Osteocyte (in vitro differentiated cells): Measurements from ENCODE around the gene ERG28. TPM values are rescaled to one million over a fixed set of nuclear protein-coding genes. Genes with fewer than 3 reads are reported as not detected.

ENCODE experiments used
- DNase-seq: peaks from one replicate; pipeline ENCODE4 v3.0.0; 2021; ENCODE audit warnings: mixed read lengths; ENCODE audit not compliant: unreplicated experiment; ENCODE audit errors: extremely low spot score
- H3K27ac Mint-ChIP-seq: one replicate; pipeline ENCODE4 v1.8.0; 2021; ENCODE audit warnings: mild to moderate bottlenecking, mixed read lengths; ENCODE audit not compliant: unreplicated experiment
- H3K27me3 Mint-ChIP-seq: one replicate; pipeline ENCODE4 v1.8.0; 2021; ENCODE audit warnings: mixed read lengths; ENCODE audit not compliant: unreplicated experiment
- H3K36me3 Mint-ChIP-seq: one replicate; pipeline ENCODE4 v1.8.0; 2021; ENCODE audit warnings: mixed read lengths; ENCODE audit not compliant: unreplicated experiment
- H3K4me1 Mint-ChIP-seq: one replicate; pipeline ENCODE4 v1.8.0; 2021; ENCODE audit warnings: mixed read lengths; ENCODE audit not compliant: unreplicated experiment
- H3K4me3 Mint-ChIP-seq: one replicate; pipeline ENCODE4 v1.8.0; 2021; ENCODE audit warnings: mild to moderate bottlenecking, moderate library complexity, mixed read lengths; ENCODE audit not compliant: unreplicated experiment
- H3K9me3 Mint-ChIP-seq: one replicate; pipeline ENCODE4 v1.8.0; 2021; ENCODE audit warnings: mixed read lengths; ENCODE audit not compliant: unreplicated experiment
- total RNA-seq: library from RNA; stranded (reverse); gene quantifications from 2 replicates; pipeline ENCODE4 v1.2.1, GENCODE V29; 2021
- TF ChIP-seq, protein P1 (sequence below): fragments of 200-600 bp; sonication (generic); IDR thresholded peaks from 2 replicates; pipeline ENCODE4 v1.5.0; 2021; ENCODE audit warnings: antibody characterized with exemption, mild to moderate bottlenecking, moderate library complexity

The ERG28 gene
- total RNA-seq, 1 donor from 2014 or later, result 19.6 TPM

- Mint-ChIP-seq H3K36me3 (no peaks in the 10 kb centered on the region), H3K4me3 (no peak overlapping the region), H3K27ac (no peak overlapping the region)
These were observed 29.8 kb downstream of the ERG28 start for GRCh38 chr14:75630695-75631452.

DNA sequence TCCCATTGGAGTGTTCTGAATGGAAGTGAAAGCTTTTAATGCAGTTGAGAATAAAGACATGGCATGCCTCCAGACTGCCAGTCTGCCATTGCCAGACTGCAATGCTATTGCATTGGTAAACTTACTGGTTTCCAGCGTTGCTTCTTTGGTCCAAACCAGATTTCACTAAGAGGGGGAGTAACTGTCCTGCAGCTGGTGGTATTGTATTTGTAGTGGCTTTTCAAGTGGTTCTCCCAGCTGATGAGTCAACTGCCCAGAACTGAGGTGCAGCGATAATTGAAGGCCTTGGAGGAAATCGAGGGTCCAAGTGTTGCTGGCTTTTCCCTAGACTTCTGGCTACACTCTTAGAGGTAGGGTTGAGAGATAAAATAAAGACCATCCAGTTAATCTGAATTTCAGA, 31.9 kb downstream of the ERG28 start:
- no peaks in the 10 kb centered on the region for H3K36me3 Mint-ChIP-seq
- H3K27ac Mint-ChIP-seq, result no peak overlapping the region
- H3K27me3 Mint-ChIP-seq, result peaks cover 25% of the 10 kb centered on the region
- H3K9me3 Mint-ChIP-seq, result no peaks in the 10 kb centered on the region
- DNase-seq, result no peak
- TF ChIP-seq, protein P1, sequence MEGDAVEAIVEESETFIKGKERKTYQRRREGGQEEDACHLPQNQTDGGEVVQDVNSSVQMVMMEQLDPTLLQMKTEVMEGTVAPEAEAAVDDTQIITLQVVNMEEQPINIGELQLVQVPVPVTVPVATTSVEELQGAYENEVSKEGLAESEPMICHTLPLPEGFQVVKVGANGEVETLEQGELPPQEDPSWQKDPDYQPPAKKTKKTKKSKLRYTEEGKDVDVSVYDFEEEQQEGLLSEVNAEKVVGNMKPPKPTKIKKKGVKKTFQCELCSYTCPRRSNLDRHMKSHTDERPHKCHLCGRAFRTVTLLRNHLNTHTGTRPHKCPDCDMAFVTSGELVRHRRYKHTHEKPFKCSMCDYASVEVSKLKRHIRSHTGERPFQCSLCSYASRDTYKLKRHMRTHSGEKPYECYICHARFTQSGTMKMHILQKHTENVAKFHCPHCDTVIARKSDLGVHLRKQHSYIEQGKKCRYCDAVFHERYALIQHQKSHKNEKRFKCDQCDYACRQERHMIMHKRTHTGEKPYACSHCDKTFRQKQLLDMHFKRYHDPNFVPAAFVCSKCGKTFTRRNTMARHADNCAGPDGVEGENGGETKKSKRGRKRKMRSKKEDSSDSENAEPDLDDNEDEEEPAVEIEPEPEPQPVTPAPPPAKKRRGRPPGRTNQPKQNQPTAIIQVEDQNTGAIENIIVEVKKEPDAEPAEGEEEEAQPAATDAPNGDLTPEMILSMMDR, result no peak
- no peaks in the 10 kb centered on the region for H3K4me1 Mint-ChIP-seq
- H3K4me3 Mint-ChIP-seq, result no peak overlapping the region

More at GRCh38 chr14:75630695-75631452, 29.8 kb downstream of the ERG28 start:
- peaks cover 25% of the 10 kb centered on the region for H3K27me3 Mint-ChIP-seq
- TF ChIP-seq, protein P1, result no peak
- no peaks in the 10 kb centered on the region for H3K9me3 Mint-ChIP-seq
- H3K4me1 Mint-ChIP-seq, result no peaks in the 10 kb centered on the region
- no peak for DNase-seq

GRCh38 chr14:75627406-75627805, 33.3 kb downstream of the ERG28 start:
- Mint-ChIP-seq H3K9me3 (no peaks in the 10 kb centered on the region), H3K4me1 (no peaks in the 10 kb centered on the region), H3K27ac (no peak overlapping the region), H3K36me3 (no peaks in the 10 kb centered on the region), H3K27me3 (peaks cover 20% of the 10 kb centered on the region), H3K4me3 (no peak overlapping the region)
- TF ChIP-seq, protein P1, result no peak
- DNase-seq, result no peak

DNA sequence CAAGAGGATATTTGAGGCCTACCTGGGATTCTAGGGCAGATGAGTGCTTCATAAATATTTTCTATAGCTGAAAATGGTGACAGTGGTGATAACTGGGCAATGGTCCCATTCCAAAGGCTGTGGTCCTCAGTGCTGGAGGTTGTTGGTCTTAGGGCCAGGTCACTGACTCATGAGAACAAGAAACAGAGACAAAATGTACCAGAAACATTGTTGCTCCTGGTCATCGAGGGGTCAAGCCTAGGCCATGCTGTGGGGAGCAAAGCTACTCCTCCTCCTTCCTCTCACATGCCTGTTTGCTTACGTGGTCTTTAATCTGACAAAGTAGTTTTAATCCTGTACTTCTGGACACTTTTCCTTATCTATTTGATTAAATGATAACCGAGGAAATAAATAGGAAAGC, 33.8 kb downstream of the ERG28 start:
- Mint-ChIP-seq H3K27me3 (peaks cover 19% of the 10 kb centered on the region), H3K4me1 (no peaks in the 10 kb centered on the region), H3K9me3 (no peaks in the 10 kb centered on the region), H3K36me3 (no peaks in the 10 kb centered on the region), H3K4me3 (no peak overlapping the region), H3K27ac (no peak overlapping the region)
- DNase-seq, result no peak
- TF ChIP-seq, protein P1, result no peak

GRCh38 chr14:75626396-75626795, 34.3 kb downstream of the ERG28 start:
- H3K4me1 Mint-ChIP-seq, result no peaks in the 10 kb centered on the region
- H3K27ac Mint-ChIP-seq, result no peak overlapping the region
- no peak overlapping the region for H3K4me3 Mint-ChIP-seq
- no peaks in the 10 kb centered on the region for H3K9me3 Mint-ChIP-seq
- DNase-seq, result no peak
- peaks cover 16% of the 10 kb centered on the region for H3K27me3 Mint-ChIP-seq
- TF ChIP-seq, protein P1, result no peak
- H3K36me3 Mint-ChIP-seq, result no peaks in the 10 kb centered on the region
